ENCODE results near the gene C1RL. TPM values are rescaled to one million over a fixed set of nuclear protein-coding genes. Genes with fewer than 3 reads are reported as not detected.

Gene C1RL
- total RNA-seq, 1 experiment from 2014 or later: 43.4 TPM

DNA sequence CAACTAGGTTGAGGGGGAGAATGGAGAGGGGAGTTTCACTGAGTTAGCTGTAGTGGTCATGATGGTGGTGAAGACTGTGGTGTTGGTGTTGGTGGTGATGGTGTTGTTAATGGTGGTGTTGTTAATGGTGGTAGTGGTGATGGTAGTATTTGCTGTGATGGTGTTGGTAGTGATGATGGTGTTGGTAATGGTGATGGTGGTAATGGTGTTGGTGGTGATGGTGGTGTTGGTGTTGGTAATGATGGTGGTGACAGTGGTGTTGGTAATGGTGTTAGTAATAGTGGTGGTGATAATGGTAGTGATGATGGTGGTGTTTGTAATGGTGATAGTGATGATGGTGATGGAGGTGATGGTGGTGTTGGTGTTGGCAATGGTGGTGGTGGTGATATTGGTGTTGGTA, 25.9 kb downstream of the C1RL start:
- H3K27me3 Mint-ChIP-seq (ENCODE audit: unreplicated experiment): peaks cover 18% of the 10 kb centered on the region
- no peak for DNase-seq
- intact Hi-C loops (cut with micrococcal nuclease; ENCODE audit: unreplicated experiment): no loop called here

DNA sequence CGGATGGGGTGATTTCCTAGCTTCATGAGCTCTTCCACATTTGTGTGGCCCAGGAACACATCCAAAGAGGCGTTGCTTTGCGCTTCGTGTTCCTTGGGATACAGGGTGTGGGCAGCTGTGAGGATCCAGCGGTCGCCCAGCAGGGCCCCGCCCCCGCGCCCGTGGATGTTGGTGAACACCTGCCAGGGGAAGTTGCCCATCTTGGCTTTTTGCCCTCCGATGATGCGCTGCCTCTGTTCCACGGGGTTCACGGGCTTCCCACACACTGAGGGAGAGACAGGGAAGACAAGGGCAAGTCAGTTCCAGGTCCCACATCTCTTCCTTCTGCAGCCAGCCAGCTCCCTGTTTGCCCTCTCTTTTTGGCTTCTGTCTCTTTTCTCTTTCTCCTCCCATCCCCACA, 28.0 kb downstream of the C1RL start:
- no peak for DNase-seq
- Mint-ChIP-seq H3K9me3 (ENCODE audit: low read depth, unreplicated experiment) (peaks cover 5% of the 10 kb centered on the region), H3K27ac (ENCODE audit: unreplicated experiment) (no peak overlapping the region), H3K4me3 (ENCODE audit: low read depth, unreplicated experiment) (no peak overlapping the region), H3K36me3 (ENCODE audit: insufficient read depth, unreplicated experiment) (no peaks in the 10 kb centered on the region), H3K4me1 (ENCODE audit: low read depth, unreplicated experiment) (no peaks in the 10 kb centered on the region), H3K27me3 (ENCODE audit: unreplicated experiment) (peaks cover 16% of the 10 kb centered on the region)
- CTCF ChIA-PET: no interaction called here
- TF ChIP-seq CTCF (IDR thresholded peaks at IDR 0.05; ENCODE audit: unreplicated experiment): no peak
- no TSS peak for BruUV-seq (replicated peaks)
- intact Hi-C loops (cut with micrococcal nuclease; ENCODE audit: unreplicated experiment): no loop called here

More for the DNA sequence above, 25.9 kb downstream of the C1RL start:
- Mint-ChIP-seq H3K9me3 (ENCODE audit: low read depth, unreplicated experiment) (peaks cover 5% of the 10 kb centered on the region), H3K4me3 (ENCODE audit: low read depth, unreplicated experiment) (no peak overlapping the region), H3K27ac (ENCODE audit: unreplicated experiment) (no peak overlapping the region), H3K4me1 (ENCODE audit: low read depth, unreplicated experiment) (no peaks in the 10 kb centered on the region), H3K36me3 (ENCODE audit: insufficient read depth, unreplicated experiment) (no peaks in the 10 kb centered on the region)
- no TSS peak for BruUV-seq (replicated peaks)
- TF ChIP-seq CTCF (IDR thresholded peaks at IDR 0.05; ENCODE audit: unreplicated experiment): no peak
- CTCF ChIA-PET: no interaction called here

- intact Hi-C loops (cut with micrococcal nuclease; ENCODE audit: unreplicated experiment): no loop called here
- CTCF ChIA-PET: interaction anchor here (0.6 kb wide), 2 partner anchors 56 to 100 kb away, joined by 3 to 5 read pairs; no protein-coding TSS in a partner anchor
Observed at GRCh38 chr12:7079826-7080125, 29.2 kb downstream of the C1RL start.

DNA sequence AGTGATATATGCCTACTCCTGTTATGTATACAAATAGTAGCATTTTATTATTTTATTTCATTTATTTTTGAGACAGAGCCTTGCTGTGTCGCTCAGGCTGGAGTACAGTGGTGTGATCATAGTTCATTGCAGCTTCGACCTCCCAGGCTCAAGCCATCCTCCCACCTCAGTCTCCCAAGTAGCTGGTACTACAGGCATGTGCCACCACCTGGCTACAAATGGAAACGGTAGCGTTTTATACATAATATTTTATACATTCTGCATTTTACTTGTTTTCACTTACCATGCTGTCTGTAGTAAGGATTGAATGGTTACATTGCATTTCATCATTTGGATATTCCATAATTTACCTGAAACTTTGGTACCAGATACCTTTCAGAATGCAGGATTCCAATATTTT, 30.9 kb downstream of the C1RL start:
- H3K4me1 Mint-ChIP-seq (ENCODE audit: low read depth, unreplicated experiment): no peaks in the 10 kb centered on the region
- DNase-seq: no peak
- intact Hi-C loops (cut with micrococcal nuclease; ENCODE audit: unreplicated experiment): no loop called here

More at GRCh38 chr12:7079826-7080125, 29.2 kb downstream of the C1RL start:
- no peaks in the 10 kb centered on the region for H3K36me3 Mint-ChIP-seq (ENCODE audit: insufficient read depth, unreplicated experiment)
- no peak for TF ChIP-seq CTCF (IDR thresholded peaks at IDR 0.05; ENCODE audit: unreplicated experiment)
- H3K27me3 Mint-ChIP-seq (ENCODE audit: unreplicated experiment): peaks cover 29% of the 10 kb centered on the region
- no TSS peak for BruUV-seq (replicated peaks)
- no peak overlapping the region for H3K27ac Mint-ChIP-seq (ENCODE audit: unreplicated experiment)
- H3K4me1 Mint-ChIP-seq (ENCODE audit: low read depth, unreplicated experiment): no peaks in the 10 kb centered on the region
- no peak overlapping the region for H3K4me3 Mint-ChIP-seq (ENCODE audit: low read depth, unreplicated experiment)
- peaks cover 5% of the 10 kb centered on the region for H3K9me3 Mint-ChIP-seq (ENCODE audit: low read depth, unreplicated experiment)
- no peak for DNase-seq

More for the DNA sequence above, 30.9 kb downstream of the C1RL start:
- CTCF ChIA-PET: interaction anchor here (1.1 kb wide), 2 partner anchors 9 to 13 kb away, joined by 3 read pairs; no protein-coding TSS in a partner anchor
- peaks cover 3% of the 10 kb centered on the region for H3K9me3 Mint-ChIP-seq (ENCODE audit: low read depth, unreplicated experiment)
- H3K27ac Mint-ChIP-seq (ENCODE audit: unreplicated experiment): no peak overlapping the region
- peaks cover 43% of the 10 kb centered on the region for H3K27me3 Mint-ChIP-seq (ENCODE audit: unreplicated experiment)
- no TSS peak for BruUV-seq (replicated peaks)
- H3K4me3 Mint-ChIP-seq (ENCODE audit: low read depth, unreplicated experiment): no peak overlapping the region
- H3K36me3 Mint-ChIP-seq (ENCODE audit: insufficient read depth, unreplicated experiment): no peaks in the 10 kb centered on the region
- TF ChIP-seq CTCF (IDR thresholded peaks at IDR 0.05; ENCODE audit: unreplicated experiment): no peak
